Endothelial cell (in vitro differentiated cells): Measurements from ENCODE around the gene AIFM2. TPM values are rescaled to one million over a fixed set of nuclear protein-coding genes. Genes with fewer than 3 reads are reported as not detected.
"Not testable (repeated sequence)": the region's sequence is repeated elsewhere in the genome, so short reads cannot be mapped to it uniquely, and the experiment has no call there.

ENCODE experiments used
- DNase-seq: peaks from one replicate; pipeline ENCODE4 v3.0.0; 2021; ENCODE audit warnings: low spot score
- H3K27ac Mint-ChIP-seq: one replicate; pipeline ENCODE4 v1.8.0; 2021; ENCODE audit warnings: mixed read lengths, inconsistent platforms; ENCODE audit not compliant: unreplicated experiment
- H3K27me3 Mint-ChIP-seq: one replicate; pipeline ENCODE4 v1.8.0; 2021; ENCODE audit warnings: mild to moderate bottlenecking, moderate library complexity, mixed read lengths, inconsistent platforms; ENCODE audit not compliant: unreplicated experiment
- H3K36me3 Mint-ChIP-seq: one replicate; pipeline ENCODE4 v1.8.0; 2021; ENCODE audit warnings: mild to moderate bottlenecking, low read depth, mixed read lengths, inconsistent platforms; ENCODE audit not compliant: unreplicated experiment
- H3K4me1 Mint-ChIP-seq: one replicate; pipeline ENCODE4 v1.8.0; 2021; ENCODE audit warnings: mild to moderate bottlenecking, mixed read lengths, inconsistent platforms; ENCODE audit not compliant: unreplicated experiment
- H3K4me3 Mint-ChIP-seq: one replicate; pipeline ENCODE4 v1.8.0; 2021; ENCODE audit warnings: mild to moderate bottlenecking, mixed read lengths, inconsistent platforms; ENCODE audit not compliant: unreplicated experiment
- H3K9me3 Mint-ChIP-seq: one replicate; pipeline ENCODE4 v1.8.0; 2021; ENCODE audit warnings: mixed read lengths, inconsistent platforms; ENCODE audit not compliant: unreplicated experiment
- CTCF ChIP-seq: fragments of 200-600 bp; sonication (generic); IDR thresholded peaks from one replicate; pipeline ENCODE4 v1.5.0; 2021; ENCODE audit warnings: antibody characterized with exemption; ENCODE audit not compliant: unreplicated experiment
- total RNA-seq: library from RNA; stranded (reverse); fragmentation: NEBNext Ultra II Directional; extraction: Animal tissue kit (Norgen Biotek cat#: 25700); gene quantifications from one replicate; pipeline ENCODE4 v1.2.1, GENCODE V29; 2021; ENCODE audit not compliant: unreplicated experiment

AIFM2 gene
- total RNA-seq, 1 donor from 2014 or later: 1.7 TPM

- TF ChIP-seq CTCF: no peak
Measured at GRCh38 chr10:70123817-70124216, 8.8 kb downstream of the AIFM2 start.

GRCh38 chr10:70123166-70123565, 9.5 kb downstream of the AIFM2 start:
- H3K27ac Mint-ChIP-seq, H3K9me3 Mint-ChIP-seq, H3K36me3 Mint-ChIP-seq, H3K4me3 Mint-ChIP-seq, H3K4me1 Mint-ChIP-seq, DNase-seq, H3K27me3 Mint-ChIP-seq: not testable (repeated sequence)

More at GRCh38 chr10:70123817-70124216, 8.8 kb downstream of the AIFM2 start:
- Mint-ChIP-seq H3K27ac (no peak overlapping the region), H3K4me1 (no peaks in the 10 kb centered on the region), H3K36me3 (no peaks in the 10 kb centered on the region), H3K9me3 (no peaks in the 10 kb centered on the region), H3K4me3 (no peak overlapping the region), H3K27me3 (peaks cover 2% of the 10 kb centered on the region)
- no peak for DNase-seq

GRCh38 chr10:70122742-70123141, 9.9 kb downstream of the AIFM2 start:
- H3K9me3 Mint-ChIP-seq: no peaks in the 10 kb centered on the region
- no peak overlapping the region for H3K4me3 Mint-ChIP-seq
- H3K27me3 Mint-ChIP-seq: peaks cover 5% of the 10 kb centered on the region
- H3K36me3 Mint-ChIP-seq: no peaks in the 10 kb centered on the region
- DNase-seq: no peak
- TF ChIP-seq CTCF: no peak
- H3K4me1 Mint-ChIP-seq: no peaks in the 10 kb centered on the region
- no peak overlapping the region for H3K27ac Mint-ChIP-seq

- TF ChIP-seq CTCF: no peak
- Mint-ChIP-seq H3K27ac (no peak overlapping the region), H3K36me3 (no peaks in the 10 kb centered on the region), H3K4me3 (no peak overlapping the region), H3K9me3 (no peaks in the 10 kb centered on the region), H3K4me1 (no peaks in the 10 kb centered on the region), H3K27me3 (peaks cover 8% of the 10 kb centered on the region)
- DNase-seq: no peak
Measured at GRCh38 chr10:70121281-70121949, 11.2 kb downstream of the AIFM2 start.

- no peaks in the 10 kb centered on the region for H3K9me3 Mint-ChIP-seq
- no peak for DNase-seq
- peaks cover 7% of the 10 kb centered on the region for H3K4me1 Mint-ChIP-seq
- no peak for TF ChIP-seq CTCF
- H3K36me3 Mint-ChIP-seq: no peaks in the 10 kb centered on the region
- no peak overlapping the region for H3K27ac Mint-ChIP-seq
- peaks cover 11% of the 10 kb centered on the region for H3K27me3 Mint-ChIP-seq
- no peak overlapping the region for H3K4me3 Mint-ChIP-seq
Measured at GRCh38 chr10:70120417-70120816, 12.2 kb downstream of the AIFM2 start.
